ENCODE results near the gene CXCL8.

DNA sequence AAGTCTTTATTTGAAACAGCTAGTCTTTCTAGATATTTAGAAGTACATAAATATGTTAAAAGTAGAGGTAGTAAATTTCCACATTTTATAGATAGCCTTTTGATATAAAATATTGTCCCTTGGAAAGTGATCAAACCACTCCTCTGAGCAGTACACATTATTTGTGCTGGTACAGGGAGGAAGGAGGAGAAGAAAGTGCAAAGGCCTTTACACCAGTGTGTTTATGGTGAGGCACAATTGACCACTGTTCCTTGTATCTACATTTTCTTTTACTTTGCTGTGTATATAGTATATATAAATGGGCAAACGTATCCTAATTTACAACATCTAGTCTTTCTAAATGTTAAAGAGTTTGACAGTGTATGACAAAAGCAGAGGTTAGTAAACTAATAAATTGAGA, 39.9 kb downstream of the CXCL8 start:
- TF ChIP-seq, protein P1, sequence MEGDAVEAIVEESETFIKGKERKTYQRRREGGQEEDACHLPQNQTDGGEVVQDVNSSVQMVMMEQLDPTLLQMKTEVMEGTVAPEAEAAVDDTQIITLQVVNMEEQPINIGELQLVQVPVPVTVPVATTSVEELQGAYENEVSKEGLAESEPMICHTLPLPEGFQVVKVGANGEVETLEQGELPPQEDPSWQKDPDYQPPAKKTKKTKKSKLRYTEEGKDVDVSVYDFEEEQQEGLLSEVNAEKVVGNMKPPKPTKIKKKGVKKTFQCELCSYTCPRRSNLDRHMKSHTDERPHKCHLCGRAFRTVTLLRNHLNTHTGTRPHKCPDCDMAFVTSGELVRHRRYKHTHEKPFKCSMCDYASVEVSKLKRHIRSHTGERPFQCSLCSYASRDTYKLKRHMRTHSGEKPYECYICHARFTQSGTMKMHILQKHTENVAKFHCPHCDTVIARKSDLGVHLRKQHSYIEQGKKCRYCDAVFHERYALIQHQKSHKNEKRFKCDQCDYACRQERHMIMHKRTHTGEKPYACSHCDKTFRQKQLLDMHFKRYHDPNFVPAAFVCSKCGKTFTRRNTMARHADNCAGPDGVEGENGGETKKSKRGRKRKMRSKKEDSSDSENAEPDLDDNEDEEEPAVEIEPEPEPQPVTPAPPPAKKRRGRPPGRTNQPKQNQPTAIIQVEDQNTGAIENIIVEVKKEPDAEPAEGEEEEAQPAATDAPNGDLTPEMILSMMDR (conservative IDR thresholded peaks at IDR 0.05; ENCODE audit: low read depth, low read length) = no peak
- TF ChIP-seq EZH2 (IDR thresholded peaks at IDR 0.05; ENCODE audit: low read length, unreplicated experiment) (no peak), EZH2phosphoT487 (IDR thresholded peaks at IDR 0.05; ENCODE audit: borderline replicate concordance, low read length) (no peak)
